Gastrocnemius medialis (tissue), 4 donors: ENCODE results near the gene STARD13.

Experiments
- POLR2A ChIP-seq, 2 donors: fragments of 450-650 bp; IDR thresholded peaks; one replicate each; pipeline ENCODE4 v1.6.1; 2017; ENCODE audit warnings: antibody characterized with exemption in 2 of 2, mild to moderate bottlenecking in 2 of 2, moderate library complexity in 2 of 2
- TF ChIP-seq, protein P1 (sequence below), 5 experiments: fragments of 450-650 bp in 3 of 5; fragments of 200-600 bp in 2 of 5; sonication (generic) in 2 of 5; IDR thresholded peaks in 4 of 5; conservative IDR thresholded peaks in 1 of 5; 1 replicate in 4 of 5; 2 replicates in 1 of 5; pipeline ENCODE4 v1.5.1; 2016 to 2019; ENCODE audit warnings: antibody characterized with exemption in 5 of 5, mild to moderate bottlenecking in 3 of 5, moderate library complexity in 3 of 5

DNA sequence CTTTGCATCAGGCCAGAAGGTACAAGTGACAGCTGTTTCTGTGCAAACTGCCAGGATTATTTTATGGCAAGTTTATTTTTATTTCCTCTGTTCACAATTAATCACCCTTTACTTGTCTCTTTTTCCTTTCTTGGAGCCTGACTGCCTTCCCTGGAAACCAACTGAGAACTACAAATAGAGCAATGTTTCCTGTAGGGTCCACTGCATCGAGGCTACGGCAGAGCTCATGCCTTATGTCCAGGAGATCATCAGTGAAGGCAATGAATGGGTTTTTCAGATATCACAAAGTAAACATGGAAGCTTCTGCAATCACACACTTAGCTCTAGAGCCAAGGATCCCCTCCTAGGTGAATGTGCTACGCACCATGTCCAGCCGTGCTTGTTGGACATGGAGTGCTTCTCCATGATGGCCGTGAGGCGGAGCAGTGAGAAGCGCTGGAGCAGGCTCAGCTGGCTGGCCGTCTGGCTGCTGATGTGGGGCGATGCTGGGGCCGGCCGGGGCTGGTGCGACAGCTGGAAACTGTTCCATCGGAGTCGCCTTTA is 158.5 kb downstream of the STARD13 start:
- TF ChIP-seq POLR2A (IDR thresholded peaks at IDR 0.05) = no peak
- TF ChIP-seq, protein P1, sequence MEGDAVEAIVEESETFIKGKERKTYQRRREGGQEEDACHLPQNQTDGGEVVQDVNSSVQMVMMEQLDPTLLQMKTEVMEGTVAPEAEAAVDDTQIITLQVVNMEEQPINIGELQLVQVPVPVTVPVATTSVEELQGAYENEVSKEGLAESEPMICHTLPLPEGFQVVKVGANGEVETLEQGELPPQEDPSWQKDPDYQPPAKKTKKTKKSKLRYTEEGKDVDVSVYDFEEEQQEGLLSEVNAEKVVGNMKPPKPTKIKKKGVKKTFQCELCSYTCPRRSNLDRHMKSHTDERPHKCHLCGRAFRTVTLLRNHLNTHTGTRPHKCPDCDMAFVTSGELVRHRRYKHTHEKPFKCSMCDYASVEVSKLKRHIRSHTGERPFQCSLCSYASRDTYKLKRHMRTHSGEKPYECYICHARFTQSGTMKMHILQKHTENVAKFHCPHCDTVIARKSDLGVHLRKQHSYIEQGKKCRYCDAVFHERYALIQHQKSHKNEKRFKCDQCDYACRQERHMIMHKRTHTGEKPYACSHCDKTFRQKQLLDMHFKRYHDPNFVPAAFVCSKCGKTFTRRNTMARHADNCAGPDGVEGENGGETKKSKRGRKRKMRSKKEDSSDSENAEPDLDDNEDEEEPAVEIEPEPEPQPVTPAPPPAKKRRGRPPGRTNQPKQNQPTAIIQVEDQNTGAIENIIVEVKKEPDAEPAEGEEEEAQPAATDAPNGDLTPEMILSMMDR (IDR thresholded peaks at IDR 0.05 in 4 of 5, conservative IDR thresholded peaks at IDR 0.05 in 1 of 5) = peak in 3 of 5 experiments; percentile 20 to 38 (median 27)
